Measurements from ENCODE around the gene ARF6. TPM values are rescaled to one million over a fixed set of nuclear protein-coding genes. Genes with fewer than 3 reads are reported as not detected.

Gene ARF6
- polyA plus RNA-seq, 1 donor (not counting 4 experiments of a cell fraction or from before 2014, with no cell fraction given), result 53.4 TPM

- H3K9ac ChIP-seq (ENCODE audit: control insufficient read depth, extremely low read depth, insufficient read depth, low read length), result no peak overlapping the region
- H3K27me3 ChIP-seq (ENCODE audit: control insufficient read depth, extremely low read depth, insufficient read depth, low read length), result no peaks in the 10 kb centered on the region
- H3K27ac ChIP-seq (ENCODE audit: control insufficient read depth, insufficient read depth, low read length), result no peak overlapping the region
- no peaks in the 10 kb centered on the region for H4K20me1 ChIP-seq (ENCODE audit: control insufficient read depth, extremely low read depth, insufficient read depth, low read length)
- no peak for TF ChIP-seq EZH2 (IDR thresholded peaks at IDR 0.05; ENCODE audit: low read length)
- no peak for TF ChIP-seq CTCF (optimal IDR thresholded peaks at IDR 0.05 in 1 of 3, IDR thresholded peaks at IDR 0.05 in 1 of 3, conservative IDR thresholded peaks at IDR 0.05 in 1 of 3; ENCODE audit: extremely low read depth in 1 of 3, insufficient read depth in 2 of 3, low read length in 3 of 3)
- no peak overlapping the region for H3K4me3 ChIP-seq (ENCODE audit: control insufficient read depth in 2 of 3, extremely low read depth in 1 of 3, insufficient read depth in 2 of 3, low read depth in 1 of 3, low read length in 3 of 3)
- no peaks in the 10 kb centered on the region for H3K79me2 ChIP-seq (ENCODE audit: control insufficient read depth, insufficient read depth, low read length)
- DNase-seq (ENCODE audit: low read depth, low spot score) (no peak), FAIRE-seq (no peak)
- H3K36me3 ChIP-seq (ENCODE audit: control insufficient read depth in 2 of 2, extremely low read depth in 1 of 2, insufficient read depth in 2 of 2, low read length in 2 of 2), result no peaks in the 10 kb centered on the region
- H2AFZ ChIP-seq (ENCODE audit: control insufficient read depth, low read length), result no peak overlapping the region
- H3K9me3 ChIP-seq (ENCODE audit: control insufficient read depth, low read depth, low read length), result no peaks in the 10 kb centered on the region
- dilution Hi-C loops (cut with MboI; ENCODE audit: extremely low pct_ligation_motif_present, low sequenced_read_pairs), result no loop called here
- no peaks in the 10 kb centered on the region for H3K4me1 ChIP-seq (ENCODE audit: control insufficient read depth, extremely low read depth, insufficient read depth, low read length)
- H3K4me2 ChIP-seq (ENCODE audit: control insufficient read depth, extremely low read depth, insufficient read depth, low read depth, low read length), result no peak overlapping the region
- no peaks in the 10 kb centered on the region for H3K9me1 ChIP-seq (ENCODE audit: control insufficient read depth, extremely low read depth, insufficient read depth, low read length)
Observed at GRCh38 chr14:49923442-49923841, 30.6 kb downstream of the ARF6 start.

GRCh38 chr14:49923881-49924280 lies 31.0 kb downstream of the ARF6 start:
- H3K27me3 ChIP-seq (ENCODE audit: control insufficient read depth, extremely low read depth, insufficient read depth, low read length), result no peaks in the 10 kb centered on the region
- H3K79me2 ChIP-seq (ENCODE audit: control insufficient read depth, insufficient read depth, low read length), result no peaks in the 10 kb centered on the region
- no peak overlapping the region for H3K4me2 ChIP-seq (ENCODE audit: control insufficient read depth, extremely low read depth, insufficient read depth, low read depth, low read length)
- no peaks in the 10 kb centered on the region for H3K36me3 ChIP-seq (ENCODE audit: control insufficient read depth in 2 of 2, extremely low read depth in 1 of 2, insufficient read depth in 2 of 2, low read length in 2 of 2)
- no peak overlapping the region for H3K4me3 ChIP-seq (ENCODE audit: control insufficient read depth in 2 of 3, extremely low read depth in 1 of 3, insufficient read depth in 2 of 3, low read depth in 1 of 3, low read length in 3 of 3)
- dilution Hi-C loops (cut with MboI; ENCODE audit: extremely low pct_ligation_motif_present, low sequenced_read_pairs), result no loop called here
- H3K4me1 ChIP-seq (ENCODE audit: control insufficient read depth, extremely low read depth, insufficient read depth, low read length), result no peaks in the 10 kb centered on the region
- H3K9me1 ChIP-seq (ENCODE audit: control insufficient read depth, extremely low read depth, insufficient read depth, low read length), result no peaks in the 10 kb centered on the region
- no peak for FAIRE-seq
- no peak overlapping the region for H2AFZ ChIP-seq (ENCODE audit: control insufficient read depth, low read length)
- H3K9me3 ChIP-seq (ENCODE audit: control insufficient read depth, low read depth, low read length), result no peaks in the 10 kb centered on the region
- no peak overlapping the region for H3K9ac ChIP-seq (ENCODE audit: control insufficient read depth, extremely low read depth, insufficient read depth, low read length)
- no peak overlapping the region for H3K27ac ChIP-seq (ENCODE audit: control insufficient read depth, insufficient read depth, low read length)
- no peak for DNase-seq (ENCODE audit: low read depth, low spot score)
- no peak for TF ChIP-seq EZH2 (IDR thresholded peaks at IDR 0.05; ENCODE audit: low read length)
- no peak for TF ChIP-seq CTCF (optimal IDR thresholded peaks at IDR 0.05 in 1 of 3, IDR thresholded peaks at IDR 0.05 in 1 of 3, conservative IDR thresholded peaks at IDR 0.05 in 1 of 3; ENCODE audit: extremely low read depth in 1 of 3, insufficient read depth in 2 of 3, low read length in 3 of 3)
- H4K20me1 ChIP-seq (ENCODE audit: control insufficient read depth, extremely low read depth, insufficient read depth, low read length), result no peaks in the 10 kb centered on the region

Data from keratinocyte (primary cell).